Measurements from ENCODE around the gene HRH2. TPM values are rescaled to one million over a fixed set of nuclear protein-coding genes. Genes with fewer than 3 reads are reported as not detected.
"Not testable (repeated sequence)": the region's sequence is repeated elsewhere in the genome, so short reads cannot be mapped to it uniquely, and the experiment has no call there.

Gene HRH2
- total RNA-seq, 1 experiment from 2014 or later, result 3.3 TPM

- Histone ChIP-seq H3K4me2 (ENCODE audit: insufficient read depth, insufficient read length, low read length) (no peak overlapping the region), H3K27ac (ENCODE audit: insufficient read length, low read depth, low read length) (no peak overlapping the region), H2AFZ (ENCODE audit: low read length) (no peak overlapping the region), H3T11ph (ENCODE audit: low read length) (no peak overlapping the region), H2BK20ac (ENCODE audit: low read depth, low read length, poor library complexity, severe bottlenecking) (no peak overlapping the region), H3K56ac (ENCODE audit: insufficient read length, low read depth, low read length) (no peak overlapping the region), H2BK120ac (ENCODE audit: low read depth, low read length, poor library complexity, severe bottlenecking) (no peak overlapping the region), H3K23ac (ENCODE audit: insufficient read length, low read depth, low read length) (no peak overlapping the region), H2AK5ac (ENCODE audit: insufficient read length, low read length) (no peak overlapping the region), H4K8ac (replicated peaks; ENCODE audit: insufficient read length, low read depth, low read length) (no peak overlapping the region), H3K9me3 (ENCODE audit: control insufficient read depth, low read depth, low read length) (peaks cover 6% of the 10 kb centered on the region), H3K27me3 (ENCODE audit: insufficient read depth, low read length) (no peaks in the 10 kb centered on the region), H2BK12ac (ENCODE audit: insufficient read length, low read depth, low read length) (no peak overlapping the region), H2BK15ac (ENCODE audit: low read depth, low read length) (no peak overlapping the region), H3K18ac (ENCODE audit: insufficient read length, low read depth, low read length) (no peak overlapping the region), H3K9ac (ENCODE audit: extremely low read depth, insufficient read length, low read length) (no peak overlapping the region), H4K91ac (ENCODE audit: insufficient read length, low read depth, low read length) (no peak overlapping the region), H3K79me1 (ENCODE audit: insufficient read depth, low read depth, low read length, poor library complexity, severe bottlenecking) (no peaks in the 10 kb centered on the region), H3K23me2 (ENCODE audit: insufficient read length, low read depth, low read length, poor library complexity, severe bottlenecking) (no peaks in the 10 kb centered on the region), H3K14ac (ENCODE audit: insufficient read depth, low read length) (no peak overlapping the region), H4K5ac (ENCODE audit: insufficient read length, low read depth, low read length) (no peak overlapping the region), H4K20me1 (ENCODE audit: control insufficient read depth, insufficient read depth, insufficient read length) (no peaks in the 10 kb centered on the region), H3K79me2 (ENCODE audit: insufficient read depth, low read length) (no peaks in the 10 kb centered on the region; the same call in 1 of the 2 replicates), H2BK5ac (ENCODE audit: insufficient read length, low read length) (no peak overlapping the region), H3K4ac (ENCODE audit: low read depth, low read length) (no peak overlapping the region), H3K4me1 (ENCODE audit: insufficient read depth, low read length) (no peaks in the 10 kb centered on the region)
- no peak overlapping the region for H3K27ac Mint-ChIP-seq
- WGBS (ENCODE audit: extremely low coverage, insufficient read length, low lambda C conversion rate), result no CpG with 5 or more reads among the region's 8 CpGs
- TF ChIP-seq CTCF (conservative IDR thresholded peaks at IDR 0.05), result peak; percentile 99
- H3K27me3 Mint-ChIP-seq (ENCODE audit: low read depth), result peaks cover 11% of the 10 kb centered on the region
- H3K4me1 Mint-ChIP-seq, result peaks cover 7 to 9% of the 10 kb centered on the region in 2 experiments
- H3K9me3 Mint-ChIP-seq, result peaks cover 25 to 26% of the 10 kb centered on the region in 2 experiments
- H3K36me3 Mint-ChIP-seq (ENCODE audit: insufficient read depth in 1 of 3, low read depth in 3 of 3), result peaks cover 14 to 29% (median 21%) of the 10 kb centered on the region in 3 experiments
- no peak overlapping the region for H3K4me3 Mint-ChIP-seq
- no peak for DNase-seq
Measured at GRCh38 chr5:175718401-175719108, 60.7 kb downstream of the HRH2 start.

- not testable (repeated sequence) for H2BK5ac ChIP-seq (ENCODE audit: insufficient read length, low read length); H3K4ac ChIP-seq (ENCODE audit: low read depth, low read length); H2BK20ac ChIP-seq (ENCODE audit: low read depth, low read length, poor library complexity, severe bottlenecking); H3K23ac ChIP-seq (ENCODE audit: insufficient read length, low read depth, low read length); H3K4me1 Mint-ChIP-seq; H2BK120ac ChIP-seq (ENCODE audit: low read depth, low read length, poor library complexity, severe bottlenecking); H4K5ac ChIP-seq (ENCODE audit: insufficient read length, low read depth, low read length); H2BK15ac ChIP-seq (ENCODE audit: low read depth, low read length); DNase-seq; H2AK5ac ChIP-seq (ENCODE audit: insufficient read length, low read length); H3K27ac Mint-ChIP-seq; H3K4me2 ChIP-seq (ENCODE audit: insufficient read depth, insufficient read length, low read length); H4K8ac ChIP-seq (replicated peaks; ENCODE audit: insufficient read length, low read depth, low read length); H3K27me3 ChIP-seq (ENCODE audit: insufficient read depth, low read length); H3K79me2 ChIP-seq (ENCODE audit: insufficient read depth, low read length); H3K27me3 Mint-ChIP-seq (ENCODE audit: low read depth); H3K14ac ChIP-seq (ENCODE audit: insufficient read depth, low read length); H2AFZ ChIP-seq (ENCODE audit: low read length); H4K91ac ChIP-seq (ENCODE audit: insufficient read length, low read depth, low read length); H3K27ac ChIP-seq (ENCODE audit: insufficient read length, low read depth, low read length); H3K9me3 ChIP-seq (ENCODE audit: control insufficient read depth, low read depth, low read length); H4K20me1 ChIP-seq (ENCODE audit: control insufficient read depth, insufficient read depth, insufficient read length); H3K4me3 Mint-ChIP-seq; H3K56ac ChIP-seq (ENCODE audit: insufficient read length, low read depth, low read length); H3K9ac ChIP-seq (ENCODE audit: extremely low read depth, insufficient read length, low read length); H3T11ph ChIP-seq (ENCODE audit: low read length); H3K79me1 ChIP-seq (ENCODE audit: insufficient read depth, low read depth, low read length, poor library complexity, severe bottlenecking); H2BK12ac ChIP-seq (ENCODE audit: insufficient read length, low read depth, low read length); H3K4me1 ChIP-seq (ENCODE audit: insufficient read depth, low read length); H3K18ac ChIP-seq (ENCODE audit: insufficient read length, low read depth, low read length); H3K23me2 ChIP-seq (ENCODE audit: insufficient read length, low read depth, low read length, poor library complexity, severe bottlenecking)
- WGBS (ENCODE audit: extremely low coverage, insufficient read length, low lambda C conversion rate), result no CpG with 5 or more reads among the region's 8 CpGs
- Mint-ChIP-seq H3K9me3 (peaks cover 23 to 25% of the 10 kb centered on the region in 2 experiments), H3K36me3 (ENCODE audit: insufficient read depth in 1 of 3, low read depth in 3 of 3) (peaks cover 14 to 25% (median 21%) of the 10 kb centered on the region in 3 experiments)
Measured at GRCh38 chr5:175719109-175719432, 61.2 kb downstream of the HRH2 start.
